NCI-H2227 (cell line): ENCODE data around the gene SMC6.

ENCODE experiments used
- DNase-seq: peaks from one replicate; lab custom pipeline; 2025; ENCODE audit not compliant: unreplicated experiment; lab: John Stamatoyannopoulos, UW

SMC6 gene

GRCh38 chr2:17621781-17622180 lies 131.8 kb downstream of the SMC6 start:
- no peak for DNase-seq

GRCh38 chr2:17620841-17621240 lies 132.8 kb downstream of the SMC6 start:
- no peak for DNase-seq

- DNase-seq: peak; percentile 37
Measured at GRCh38 chr2:17620280-17620679, 133.3 kb downstream of the SMC6 start.

- no peak for DNase-seq
Measured at GRCh38 chr2:17617955-17618354, 135.7 kb downstream of the SMC6 start.

- no peak for DNase-seq
Measured at GRCh38 chr2:17617516-17617915, 136.1 kb downstream of the SMC6 start.

- DNase-seq: no peak
Measured at GRCh38 chr2:17616405-17616804, 137.2 kb downstream of the SMC6 start.

GRCh38 chr2:17615728-17616351 lies 137.8 kb downstream of the SMC6 start:
- no peak for DNase-seq

GRCh38 chr2:17615147-17615546 lies 138.5 kb downstream of the SMC6 start:
- no peak for DNase-seq

GRCh38 chr2:17614174-17614930 lies 139.3 kb downstream of the SMC6 start:
- no peak for DNase-seq
